ENCODE results near the gene KCNIP3.
"Not testable (repeated sequence)": the region's sequence is repeated elsewhere in the genome, so short reads cannot be mapped to it uniquely, and the experiment has no call there.

KCNIP3 gene

DNA sequence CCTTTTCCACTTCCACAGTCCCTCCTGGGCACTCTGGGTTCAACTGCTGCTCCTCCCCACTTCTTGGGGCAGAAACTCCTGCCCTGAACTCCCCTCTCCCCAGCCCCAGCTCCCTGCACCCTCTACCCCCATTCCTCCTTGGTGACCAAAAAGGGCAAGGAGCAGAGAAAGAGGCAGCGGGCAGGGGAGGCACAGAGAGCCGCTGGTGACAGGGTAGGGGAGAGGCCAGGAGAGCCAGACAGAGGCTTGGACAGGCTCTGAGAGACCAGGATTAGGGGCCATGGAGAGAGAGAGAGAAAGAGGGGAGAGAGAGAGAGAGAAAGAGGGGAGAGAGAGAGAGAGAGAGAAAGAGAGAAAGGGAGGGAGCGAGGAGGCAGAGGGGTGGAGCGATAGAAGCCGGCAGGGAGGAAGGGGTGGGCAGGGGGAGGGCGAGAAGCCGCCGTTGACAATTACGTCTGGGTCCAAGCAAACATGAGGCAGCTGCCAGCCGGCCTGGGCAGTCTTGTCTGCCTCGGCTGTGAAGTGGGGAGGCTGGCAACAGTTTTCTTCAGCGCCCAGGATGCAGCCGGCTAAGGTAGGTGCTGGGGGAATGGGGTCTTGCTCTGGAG, at the start of gene KCNIP3:
Gene KCNIP3, plus strand, starts transcription at position 468 of the 608 bp plus-strand sequence. Its CDS starts 92 bp downstream, at position 560.
- DNase-seq (ENCODE audit: low read depth), result no peak

DNA sequence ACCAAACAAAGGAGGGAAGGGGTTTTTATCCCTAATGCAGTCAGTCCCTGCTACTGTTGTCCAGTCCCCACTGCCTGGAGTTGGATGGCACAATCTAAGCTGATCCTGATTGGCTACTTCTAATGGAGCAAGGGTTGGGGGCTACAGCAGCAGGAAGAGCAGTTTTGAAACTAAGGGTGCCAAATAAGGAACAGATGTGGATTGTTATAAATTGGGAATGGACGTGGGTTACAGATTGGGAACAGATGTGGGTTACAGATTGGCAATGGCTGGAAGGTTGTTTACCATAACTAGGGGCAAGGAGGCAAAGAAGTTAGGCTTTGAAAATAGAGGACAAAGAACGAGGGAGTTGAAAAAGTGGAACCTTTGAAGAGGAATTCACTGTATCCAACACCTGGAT, 38.9 kb upstream of the KCNIP3 start:
- DNase-seq (ENCODE audit: low read depth), result no peak

DNA sequence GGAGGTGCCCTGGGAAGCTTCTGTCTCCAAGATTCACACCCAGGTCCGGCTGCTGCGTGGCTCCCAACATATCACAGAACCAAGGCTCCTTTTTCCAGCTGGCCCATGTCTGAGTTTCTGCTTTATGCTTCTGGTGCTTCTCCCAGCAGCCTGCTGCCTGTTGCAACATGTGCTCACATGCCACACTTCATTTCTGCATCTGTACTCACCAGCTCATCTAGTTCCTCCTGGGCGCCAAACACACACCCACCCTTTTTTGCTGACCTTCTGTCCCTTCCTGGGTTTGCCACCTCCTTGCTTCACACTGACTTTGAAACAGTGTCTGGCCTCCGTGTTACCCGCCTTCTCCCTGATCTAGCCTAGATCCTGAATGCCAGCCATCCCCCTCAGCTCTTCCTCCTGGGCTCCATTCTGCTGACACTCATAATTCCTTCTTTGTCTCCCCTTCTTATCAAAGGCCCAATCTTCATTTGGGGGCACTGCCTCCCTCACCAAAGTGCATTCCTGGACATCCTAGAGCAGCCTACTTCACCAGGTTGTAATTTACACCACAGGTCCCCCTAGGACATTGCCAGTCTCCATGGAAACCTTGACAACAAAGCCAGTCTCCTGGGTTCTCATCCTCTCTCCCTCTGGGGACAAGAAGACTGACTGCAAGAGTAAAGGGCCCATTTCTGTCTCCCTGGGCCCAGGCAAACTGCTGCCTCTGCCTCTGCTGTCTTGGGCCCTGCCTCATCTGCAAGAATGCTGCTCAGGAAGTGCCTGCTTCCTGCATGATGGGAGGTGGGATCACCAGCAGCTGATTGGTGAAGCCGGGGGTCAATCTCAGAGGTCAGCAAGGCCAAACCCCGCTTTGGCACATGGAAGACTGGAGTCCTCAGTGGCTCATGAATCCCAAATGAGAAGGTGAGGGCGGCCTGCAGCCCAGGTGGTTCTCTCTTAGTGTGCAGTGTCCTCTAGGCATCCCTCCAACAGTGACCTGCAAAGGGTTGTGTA, 36.8 kb upstream of the KCNIP3 start:
- DNase-seq (ENCODE audit: low read depth), result no peak

- no peak for DNase-seq (ENCODE audit: low read depth)
Measured at GRCh38 chr2:95261602-95262001, 35.5 kb upstream of the KCNIP3 start.

DNA sequence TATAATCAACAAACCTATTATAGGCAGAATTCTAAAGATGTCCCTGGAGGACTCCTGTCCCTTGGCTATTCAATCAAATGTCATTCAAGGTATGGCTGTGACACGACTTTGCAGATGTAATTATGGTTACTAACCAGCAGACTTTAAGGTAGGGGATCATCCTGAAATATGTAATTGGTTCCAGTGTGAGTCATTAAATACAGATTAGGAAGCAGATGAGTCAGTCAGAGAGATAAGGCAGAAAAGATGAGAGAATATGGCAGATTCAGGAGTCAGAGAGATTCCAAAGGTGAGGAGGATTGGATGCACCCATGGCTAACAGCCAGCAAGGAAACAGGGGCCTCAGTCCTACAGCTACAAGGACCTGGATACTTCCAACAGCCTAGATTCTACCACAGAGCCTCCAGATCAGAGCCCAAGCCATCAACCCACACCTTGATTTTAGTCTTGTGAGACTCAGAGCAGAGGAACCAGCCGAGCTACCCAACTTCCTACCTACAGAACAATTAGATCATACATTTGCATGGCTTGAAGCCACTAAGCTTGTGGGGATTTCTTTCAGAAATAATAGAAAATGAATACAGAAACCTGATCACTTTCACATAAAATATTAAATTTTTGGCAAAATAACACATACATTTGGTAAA, 34.1 kb upstream of the KCNIP3 start:
- DNase-seq (ENCODE audit: low read depth), result no peak

DNA sequence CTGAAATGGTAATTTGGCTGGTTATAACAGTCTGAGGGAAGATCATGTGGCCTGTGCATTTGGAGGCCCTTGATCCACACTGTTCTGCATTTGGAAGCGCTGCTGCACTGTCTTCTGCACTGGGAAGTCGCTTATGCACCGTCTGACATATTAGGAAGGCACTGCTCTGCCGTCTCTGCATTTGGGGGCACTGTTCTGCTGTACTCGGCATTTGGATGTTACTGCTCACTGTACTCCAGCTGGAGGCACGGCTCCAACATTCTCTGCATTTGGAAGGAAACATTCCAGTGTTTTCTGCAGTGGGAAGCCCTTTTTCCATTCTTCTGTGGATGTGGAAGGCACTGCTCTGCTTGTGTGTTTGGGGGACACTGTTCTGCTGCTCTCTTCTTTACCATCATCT, 32.5 kb upstream of the KCNIP3 start:
- DNase-seq (ENCODE audit: low read depth), result no peak

DNA sequence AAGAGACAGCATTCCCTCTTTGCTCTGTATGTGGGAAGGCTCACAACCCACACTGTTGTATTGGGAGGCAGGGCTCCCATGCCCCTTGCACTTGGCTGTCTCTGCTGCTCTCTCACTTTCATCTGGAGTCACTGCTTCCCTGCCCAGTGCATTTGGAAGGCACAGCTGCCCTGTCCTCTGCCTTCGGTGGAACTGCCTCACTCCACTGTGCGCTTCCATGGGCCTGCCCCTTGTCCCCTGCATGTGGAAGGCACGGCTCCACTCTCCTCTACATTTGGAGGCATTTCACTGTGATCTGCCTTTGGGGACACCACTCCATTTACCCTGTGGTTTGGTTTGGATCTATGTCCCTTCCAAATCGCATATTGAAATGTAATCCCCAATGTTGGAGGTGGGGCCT, 32.0 kb upstream of the KCNIP3 start:
- DNase-seq (ENCODE audit: low read depth), result no peak

- no peak for DNase-seq (ENCODE audit: low read depth)
Measured at GRCh38 chr2:95266781-95267430, 30.2 kb upstream of the KCNIP3 start.

GRCh38 chr2:95267458-95268210, 29.5 kb upstream of the KCNIP3 start:
- no peak for DNase-seq (ENCODE audit: low read depth)

DNA sequence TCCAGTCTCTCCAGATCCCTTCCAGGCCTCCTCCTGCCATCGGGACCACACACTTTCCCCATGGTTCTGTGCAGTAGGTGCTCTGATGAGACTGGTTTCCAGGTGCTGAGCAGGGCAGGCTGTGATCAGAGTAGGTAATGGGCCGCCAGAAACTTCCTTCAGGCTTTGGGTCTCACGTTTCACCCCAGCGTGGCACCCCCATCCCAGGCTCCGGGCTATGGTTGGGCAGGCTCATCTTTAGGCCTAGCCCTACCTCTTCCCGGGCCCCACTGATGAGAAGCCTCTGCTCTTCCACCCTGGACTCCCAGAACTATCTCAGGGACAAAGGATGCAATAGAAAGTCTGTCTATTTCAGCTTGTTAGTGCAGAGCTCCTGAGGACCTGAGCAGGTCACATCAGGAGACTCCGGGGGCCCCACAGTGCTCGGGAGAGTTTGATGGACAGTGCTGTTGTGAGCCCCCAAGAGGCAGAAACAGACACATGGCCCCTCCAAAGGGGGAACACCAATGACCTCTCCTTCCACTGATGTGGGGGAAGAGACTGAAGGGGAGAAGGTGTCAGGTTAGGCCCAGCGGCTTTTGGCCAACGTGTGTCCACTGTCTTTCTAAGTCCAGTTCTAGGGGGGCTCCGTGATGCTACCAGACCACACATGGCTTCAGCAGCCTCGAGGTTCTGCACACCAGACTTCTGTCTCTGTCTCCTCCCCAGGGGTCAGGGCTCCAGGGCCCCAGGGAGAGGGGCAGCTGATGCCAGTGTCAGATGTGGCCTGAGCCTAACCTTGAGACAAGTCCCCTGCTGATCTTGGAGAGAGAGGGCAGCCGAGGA, 28.7 kb upstream of the KCNIP3 start:
- no peak for DNase-seq (ENCODE audit: low read depth)

GRCh38 chr2:95269036-95269680, 28.0 kb upstream of the KCNIP3 start:
- no peak for DNase-seq (ENCODE audit: low read depth)

DNA sequence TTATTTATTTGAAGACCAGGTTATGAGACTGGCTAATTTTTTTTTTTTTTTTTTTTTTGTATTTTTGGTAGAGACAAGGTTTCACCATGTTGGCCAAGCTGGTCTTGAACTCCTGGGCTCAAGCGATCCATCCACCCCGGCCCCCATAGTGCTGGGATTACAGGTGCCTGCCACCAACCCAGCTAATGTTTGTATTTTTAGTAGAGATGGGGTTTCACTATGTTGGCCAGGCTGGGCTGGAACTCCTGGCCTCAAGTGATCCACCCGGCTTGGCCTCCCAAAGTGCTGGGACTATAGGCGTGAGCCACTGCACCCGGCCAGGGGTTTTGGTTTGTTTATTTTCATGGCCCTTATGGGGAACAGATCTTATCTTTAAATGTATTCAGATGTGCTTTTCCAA, 27.4 kb upstream of the KCNIP3 start:
- not testable (repeated sequence) for DNase-seq (ENCODE audit: low read depth)

DNA sequence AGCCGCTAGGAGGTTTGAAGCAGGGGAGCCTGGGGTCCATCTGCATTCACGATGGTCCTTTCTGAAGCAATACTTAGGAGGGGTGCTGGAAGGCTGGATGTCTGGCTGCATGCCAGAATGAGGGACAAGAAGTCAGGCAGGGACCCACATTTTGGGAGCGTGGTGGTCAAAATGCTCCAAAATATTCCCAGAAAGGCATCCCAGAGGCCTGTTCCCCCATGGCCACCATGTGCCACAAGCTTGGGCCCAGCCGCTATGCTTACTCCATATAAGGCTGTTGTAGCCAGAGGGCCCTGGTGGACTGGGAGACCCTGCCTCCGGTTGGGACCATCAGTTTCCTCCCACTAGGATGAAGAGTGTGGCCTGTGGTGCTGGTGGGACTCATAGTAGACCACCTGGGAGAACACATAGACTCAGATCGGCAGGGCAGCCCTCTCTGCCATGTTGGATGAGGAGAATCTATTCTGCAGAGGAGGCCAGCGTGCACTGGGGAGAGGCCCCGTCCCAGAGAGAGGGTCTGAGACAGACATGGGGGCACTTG, 26.5 kb upstream of the KCNIP3 start:
- no peak for DNase-seq (ENCODE audit: low read depth)

DNA sequence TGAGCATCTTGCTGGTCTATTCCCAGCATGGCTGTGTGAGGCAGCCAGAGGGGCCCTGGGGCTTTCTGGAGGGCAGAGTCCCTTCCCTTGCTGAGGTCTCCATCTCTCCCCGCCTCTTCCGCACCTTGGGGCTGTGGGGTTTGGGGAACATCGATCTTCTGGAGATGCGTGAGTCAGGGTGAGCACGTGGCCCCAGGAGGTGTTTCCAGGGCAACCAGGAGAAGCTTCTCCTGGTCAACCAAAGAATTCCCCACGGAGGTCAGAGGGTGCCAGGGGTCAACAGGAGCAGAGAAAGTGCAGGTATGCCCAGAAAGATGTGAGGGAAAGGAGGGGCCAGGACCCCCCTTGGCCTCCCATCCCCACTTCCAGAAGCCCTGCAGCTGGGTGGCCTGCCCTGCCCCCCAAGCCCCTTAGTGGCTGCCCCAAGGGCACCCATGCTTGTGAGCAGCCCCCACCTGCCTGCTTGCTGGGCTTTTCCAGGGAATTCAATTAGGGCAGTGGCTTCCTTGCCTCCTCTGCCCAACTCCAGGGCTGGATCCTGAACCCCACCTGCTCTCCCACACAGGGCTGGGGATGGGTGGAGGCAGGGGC, 25.7 kb upstream of the KCNIP3 start:
- no peak for DNase-seq (ENCODE audit: low read depth)

DNA sequence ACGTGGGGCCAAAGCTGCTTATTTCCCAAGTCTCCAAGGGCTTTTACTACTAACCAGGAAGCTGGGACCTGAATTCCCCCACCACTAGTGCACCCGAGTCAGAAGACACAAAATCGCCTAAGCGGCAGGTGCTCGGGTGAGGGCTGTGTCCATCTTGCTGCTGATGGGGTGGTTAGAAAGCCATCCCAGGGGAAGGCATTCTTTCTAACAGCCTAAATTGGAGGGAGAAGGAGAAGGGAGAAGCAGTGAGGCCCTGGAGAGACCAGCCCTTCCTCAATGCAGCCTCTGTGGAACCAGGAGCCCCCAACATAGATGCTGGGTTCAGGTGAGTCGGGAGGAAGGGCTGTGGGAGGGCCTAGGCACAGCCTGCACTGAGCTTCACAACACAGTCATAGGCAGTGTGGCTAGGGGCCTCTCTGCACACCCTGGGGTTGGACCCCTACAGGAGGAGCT, 24.8 kb upstream of the KCNIP3 start:
- DNase-seq (ENCODE audit: low read depth), result no peak

- DNase-seq (ENCODE audit: low read depth), result no peak
Measured at GRCh38 chr2:95272781-95273180, 24.4 kb upstream of the KCNIP3 start.

- DNase-seq (ENCODE audit: low read depth), result no peak
Measured at GRCh38 chr2:95273566-95274290, 23.4 kb upstream of the KCNIP3 start.

DNA sequence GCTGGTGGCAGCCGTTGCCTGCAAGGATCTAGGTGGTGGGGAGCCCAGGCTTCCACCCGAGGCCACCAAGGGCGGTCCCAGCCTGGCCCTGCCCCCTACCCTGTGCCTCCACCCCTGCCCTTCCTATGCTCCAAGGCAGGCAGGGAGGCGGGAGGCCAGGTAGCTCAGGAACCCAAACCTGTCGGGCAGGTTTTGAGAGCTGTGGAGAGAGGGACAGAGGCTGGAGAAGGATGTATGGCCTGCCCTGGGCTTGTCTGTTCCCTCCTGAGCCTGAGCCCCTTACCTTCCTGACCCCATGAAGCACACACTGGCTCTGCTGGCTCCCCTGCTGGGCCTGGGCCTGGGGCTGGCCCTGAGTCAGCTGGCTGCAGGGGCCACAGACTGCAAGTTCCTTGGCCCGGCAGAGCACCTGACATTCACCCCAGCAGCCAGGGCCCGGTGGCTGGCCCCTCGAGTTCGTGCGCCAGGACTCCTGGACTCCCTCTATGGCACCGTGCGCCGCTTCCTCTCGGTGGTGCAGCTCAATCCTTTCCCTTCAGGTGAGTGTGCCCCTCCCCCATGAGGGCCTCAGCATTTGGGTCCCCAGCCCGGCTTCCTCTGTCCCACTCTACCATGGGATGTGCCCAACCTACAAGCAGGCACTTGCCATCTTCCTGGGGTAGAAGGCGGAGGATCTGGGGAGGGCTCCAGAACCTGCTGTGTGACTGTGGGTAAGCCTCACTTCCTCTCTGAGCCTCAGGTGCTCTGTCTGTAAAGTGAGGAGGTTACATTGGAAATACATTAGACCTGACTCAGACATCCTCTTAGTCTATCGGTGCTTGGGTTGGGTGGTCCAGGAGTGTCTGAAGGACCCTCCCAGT, 22.6 kb upstream of the KCNIP3 start, which contains the start of gene PROM2:
Gene PROM2, plus strand, starts transcription at position 159 of the 860 bp plus-strand sequence. Its CDS starts 137 bp downstream, at position 296.
- DNase-seq (ENCODE audit: low read depth), result no peak

Data from CMK (cell line).